A673 (cell line): ENCODE results near the gene ZC3H12A. TPM values are rescaled to one million over a fixed set of nuclear protein-coding genes. Genes with fewer than 3 reads are reported as not detected.

ENCODE experiments used
- BruUV-seq: library from RNA; stranded (reverse); fragments of 400-500 nt; replicated peaks from 2 replicates; lab custom pipeline; 2021; lab: Mats Ljungman, UMichigan
- CTCF ChIA-PET: fragments of 300-600 bp; sonication (Branson Sonifier 250); formaldehyde crosslinking; loops from one replicate; lab custom pipeline; 2022; ENCODE audit warnings: antibody characterized with exemption; lab: Charles Lee
- POLR2A ChIA-PET: fragments of 300-600 bp; sonication (Branson Sonifier 250); formaldehyde crosslinking; loops from one replicate; lab custom pipeline; 2022; ENCODE audit warnings: antibody characterized with exemption; ENCODE audit not compliant: low non-redundant PET; lab: Charles Lee
- DNase-seq: peaks from one replicate; pipeline ENCODE4 v3.0.0-alpha.2; 2015; ENCODE audit warnings: low spot score
- H3K27ac ChIP-seq: fragments of 200-600 bp; sonication (generic); 2 replicates; pipeline ENCODE4 v1.5.1; 2016; ENCODE audit warnings: mixed run types, low read depth, mild to moderate bottlenecking, mixed read lengths, antibody characterized with exemption, low read length; ENCODE audit not compliant: poor library complexity, severe bottlenecking
- H3K27me3 ChIP-seq: fragments of 200-600 bp; sonication (generic); replicated peaks from 2 replicates; pipeline ENCODE4 v1.6.1; 2017; ENCODE audit warnings: mixed run types, low read depth, mild to moderate bottlenecking, mixed read lengths, antibody characterized with exemption, low read length; ENCODE audit not compliant: insufficient read depth, poor library complexity
- H3K36me3 ChIP-seq: fragments of 200-600 bp; sonication (generic); 2 replicates; pipeline ENCODE4 v1.6.1; 2016; ENCODE audit warnings: mixed run types, mild to moderate bottlenecking, mixed read lengths, antibody characterized with exemption, low read length; ENCODE audit not compliant: insufficient read depth, poor library complexity, severe bottlenecking
- H3K4me1 ChIP-seq: fragments of 200-600 bp; sonication (generic); 2 replicates; pipeline ENCODE4 v1.6.1; 2017; ENCODE audit warnings: mixed run types, mild to moderate bottlenecking, mixed read lengths, antibody characterized with exemption, low read length; ENCODE audit not compliant: insufficient read depth, poor library complexity, severe bottlenecking
- H3K4me3 ChIP-seq: fragments of 200-600 bp; sonication (generic); 2 replicates; pipeline ENCODE4 v1.5.1; 2016; ENCODE audit warnings: low read depth, mixed run types, mild to moderate bottlenecking, mixed read lengths, low read length; ENCODE audit not compliant: poor library complexity, severe bottlenecking
- H3K9me3 ChIP-seq: fragments of 200-600 bp; sonication (generic); 2 replicates; pipeline ENCODE4 v1.6.1; 2016; ENCODE audit warnings: mixed run types, low read depth, mild to moderate bottlenecking, mixed read lengths, antibody characterized with exemption, low read length; ENCODE audit not compliant: poor library complexity, severe bottlenecking
- EZH2 ChIP-seq: fragments of 200-600 bp; sonication (generic); IDR thresholded peaks from 2 replicates; pipeline ENCODE4 v1.6.1; 2017; ENCODE audit warnings: borderline replicate concordance, low read depth, mild to moderate bottlenecking, mixed read lengths, antibody characterized with exemption, low read length; ENCODE audit not compliant: poor library complexity, severe bottlenecking
- intact Hi-C: fragments of 100-400 bp; cut with micrococcal nuclease; formaldehyde crosslinking; loops from one replicate; pipeline ENCODE4 v1.10.0; 2022; ENCODE audit not compliant: unreplicated experiment
- total RNA-seq: library from RNA; stranded (reverse); gene quantifications from 2 replicates; pipeline ENCODE4 v1.2.3, GENCODE V29; 2021
- TF ChIP-seq, protein P1 (sequence below): fragments of 300-800, 200-600 bp; sonication (generic); conservative IDR thresholded peaks from 2 replicates; pipeline ENCODE4 v1.5.1; 2017; ENCODE audit warnings: low read depth, mild to moderate bottlenecking, antibody characterized with exemption, low read length, moderate library complexity, mixed read lengths

ZC3H12A gene
- total RNA-seq, 1 experiment from 2014 or later, result 5.4 TPM

DNA sequence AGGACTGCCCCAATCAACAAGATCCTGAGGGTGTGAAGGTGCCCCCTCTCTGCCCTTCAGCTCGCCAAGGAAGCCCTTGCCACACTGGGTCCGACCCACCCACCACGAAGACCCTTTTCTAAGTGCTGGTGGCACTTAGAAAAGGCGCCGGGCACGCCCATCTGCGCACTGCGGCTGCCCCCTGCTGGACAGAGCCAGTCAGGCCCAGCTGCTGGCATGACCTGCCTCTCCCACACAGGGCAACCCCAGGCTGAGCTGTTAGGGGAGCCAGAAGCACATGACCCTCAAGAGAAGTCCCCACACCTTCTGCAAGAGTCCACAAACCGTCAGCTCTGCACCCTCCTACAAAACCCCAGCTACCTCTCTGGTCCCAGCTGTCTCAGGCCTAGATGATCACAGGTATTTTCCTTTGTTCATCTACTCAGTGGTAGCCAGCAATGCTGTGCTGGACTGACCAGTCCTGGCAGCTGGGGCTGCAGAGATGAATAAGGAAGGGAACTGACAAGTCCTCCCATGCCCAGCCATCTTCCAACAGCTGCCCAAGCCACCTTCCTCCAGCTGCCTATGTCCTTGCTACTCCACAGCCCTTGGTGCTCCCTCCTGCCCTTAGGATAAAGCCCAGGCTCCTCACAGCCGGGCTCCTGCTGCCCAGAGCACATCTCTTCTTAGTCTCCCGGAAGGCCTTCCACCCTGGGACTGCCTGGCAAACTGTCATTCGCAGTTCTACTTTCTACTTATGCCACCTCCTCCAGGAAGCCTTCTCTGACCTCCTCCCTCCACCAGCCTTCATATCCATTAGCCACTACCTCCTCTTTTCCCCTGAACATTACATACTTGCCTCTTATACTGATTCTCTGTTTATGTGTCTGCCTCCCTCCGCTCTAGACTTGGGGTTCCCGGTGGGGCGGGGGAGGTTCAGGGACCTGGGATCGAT, 39.8 kb upstream of the ZC3H12A start:
- Histone ChIP-seq H3K36me3 (no peaks in the 10 kb centered on the region), H3K27me3 (peaks cover 5% of the 10 kb centered on the region), H3K27ac (no peak overlapping the region), H3K9me3 (no peaks in the 10 kb centered on the region), H3K4me1 (no peaks in the 10 kb centered on the region), H3K4me3 (no peak overlapping the region)
- intact Hi-C loops, result loop anchor here (10.0 kb wide), 2 partner anchors 730 to 830 kb away; no protein-coding TSS in a partner anchor
- ChIA-PET POLR2A (no interaction called here), CTCF (interaction anchor here (0.5 to 1.1 kb wide), 5 partner anchors 17 to 918 kb away, joined by 3 to 6 read pairs (median 5); no protein-coding TSS in a partner anchor)
- no TSS peak for BruUV-seq
- TF ChIP-seq, protein P1, sequence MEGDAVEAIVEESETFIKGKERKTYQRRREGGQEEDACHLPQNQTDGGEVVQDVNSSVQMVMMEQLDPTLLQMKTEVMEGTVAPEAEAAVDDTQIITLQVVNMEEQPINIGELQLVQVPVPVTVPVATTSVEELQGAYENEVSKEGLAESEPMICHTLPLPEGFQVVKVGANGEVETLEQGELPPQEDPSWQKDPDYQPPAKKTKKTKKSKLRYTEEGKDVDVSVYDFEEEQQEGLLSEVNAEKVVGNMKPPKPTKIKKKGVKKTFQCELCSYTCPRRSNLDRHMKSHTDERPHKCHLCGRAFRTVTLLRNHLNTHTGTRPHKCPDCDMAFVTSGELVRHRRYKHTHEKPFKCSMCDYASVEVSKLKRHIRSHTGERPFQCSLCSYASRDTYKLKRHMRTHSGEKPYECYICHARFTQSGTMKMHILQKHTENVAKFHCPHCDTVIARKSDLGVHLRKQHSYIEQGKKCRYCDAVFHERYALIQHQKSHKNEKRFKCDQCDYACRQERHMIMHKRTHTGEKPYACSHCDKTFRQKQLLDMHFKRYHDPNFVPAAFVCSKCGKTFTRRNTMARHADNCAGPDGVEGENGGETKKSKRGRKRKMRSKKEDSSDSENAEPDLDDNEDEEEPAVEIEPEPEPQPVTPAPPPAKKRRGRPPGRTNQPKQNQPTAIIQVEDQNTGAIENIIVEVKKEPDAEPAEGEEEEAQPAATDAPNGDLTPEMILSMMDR, result peak; percentile 95
- no peak for TF ChIP-seq EZH2
- DNase-seq, result peak; percentile 60

DNA sequence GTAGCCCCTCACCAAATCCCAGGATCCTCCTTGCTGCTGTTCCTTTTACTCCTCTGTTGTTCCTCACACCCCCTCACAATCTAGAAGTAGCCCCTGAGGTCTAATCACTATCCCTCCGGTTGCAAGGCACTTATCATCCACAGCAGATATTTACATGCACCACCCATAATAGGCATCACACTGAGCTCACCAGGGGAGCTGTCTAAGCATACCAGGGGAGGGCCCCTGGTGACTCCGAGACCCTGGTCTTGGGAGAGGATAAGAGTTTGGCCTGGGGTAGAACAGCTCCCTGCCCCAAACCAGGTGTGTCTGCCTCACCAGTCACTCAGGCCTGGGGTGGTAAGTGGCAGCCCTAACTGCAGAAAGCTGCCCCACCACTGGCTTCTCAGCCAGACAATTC, 37.3 kb upstream of the ZC3H12A start:
- Histone ChIP-seq H3K9me3 (no peaks in the 10 kb centered on the region), H3K36me3 (no peaks in the 10 kb centered on the region), H3K27me3 (no peaks in the 10 kb centered on the region), H3K27ac (no peak overlapping the region), H3K4me3 (no peak overlapping the region), H3K4me1 (no peaks in the 10 kb centered on the region)
- no peak for DNase-seq
- ChIA-PET CTCF (interaction anchor here (0.6 kb wide), 1 partner anchor 1303 kb away, joined by 3 read pairs; no protein-coding TSS in a partner anchor), POLR2A (no interaction called here)
- no TSS peak for BruUV-seq
- no peak for TF ChIP-seq EZH2
- TF ChIP-seq, protein P1, result no peak
- intact Hi-C loops, result loop anchor here (10.0 kb wide), 2 partner anchors 732 to 832 kb away; no protein-coding TSS in a partner anchor

DNA sequence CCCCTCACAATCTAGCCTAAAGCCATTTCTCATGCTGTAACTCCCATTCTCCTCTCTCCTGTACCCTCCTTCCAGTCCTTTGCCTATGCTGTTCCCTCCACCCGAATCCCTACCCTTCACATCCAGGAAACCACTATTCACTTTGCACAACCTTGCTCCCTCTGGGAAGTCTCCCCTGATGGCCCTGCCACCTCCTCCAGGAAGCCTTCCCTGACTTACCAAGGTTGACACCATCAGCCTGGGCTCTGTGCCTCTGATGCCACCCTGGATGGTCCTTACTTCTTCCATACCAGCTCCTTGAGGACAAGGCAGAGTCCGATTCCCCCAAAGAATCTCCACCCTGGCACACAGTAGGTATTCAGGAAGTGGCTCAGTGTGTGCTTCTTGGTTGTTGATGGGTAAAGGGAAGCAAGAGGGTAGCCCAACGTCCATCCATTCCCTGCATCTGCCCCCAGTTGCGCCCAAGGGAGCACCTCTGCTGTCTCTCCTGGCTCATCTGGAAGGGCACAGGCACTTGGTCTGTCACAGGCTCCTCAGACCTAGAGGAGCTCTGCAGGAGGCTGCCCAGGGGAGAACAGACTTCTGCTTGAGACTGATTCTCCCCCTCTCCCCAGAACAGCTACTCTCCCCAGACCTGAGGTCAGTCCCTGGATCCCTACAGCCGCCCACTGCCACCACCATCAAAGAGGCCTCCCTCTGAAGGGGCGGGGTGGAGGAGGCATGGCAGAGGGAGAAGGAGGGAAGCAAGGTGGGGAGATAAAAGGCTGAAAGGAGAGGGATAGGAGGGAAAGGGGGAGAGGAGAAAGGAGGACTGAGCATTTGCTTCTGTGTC, 36.1 kb upstream of the ZC3H12A start:
- intact Hi-C loops, result loop anchor here (10.0 kb wide), 2 partner anchors 733 to 833 kb away; no protein-coding TSS in a partner anchor
- no peak for TF ChIP-seq EZH2
- TF ChIP-seq, protein P1, result no peak
- Histone ChIP-seq H3K36me3 (no peaks in the 10 kb centered on the region), H3K27ac (no peak overlapping the region), H3K27me3 (no peaks in the 10 kb centered on the region), H3K4me3 (no peak overlapping the region), H3K9me3 (no peaks in the 10 kb centered on the region), H3K4me1 (no peaks in the 10 kb centered on the region)
- no peak for DNase-seq
- no TSS peak for BruUV-seq
- POLR2A ChIA-PET, result no interaction called here
- CTCF ChIA-PET, result no interaction called here
